GM23248 (cell line): ENCODE measurements around the gene VWA8. TPM values are rescaled to one million over a fixed set of nuclear protein-coding genes. Genes with fewer than 3 reads are reported as not detected.

Experiments used
- DNase-seq: peaks from one replicate; pipeline ENCODE4 v3.0.0-alpha.2; 2015
- H2AFZ ChIP-seq: fragments of 200-600 bp; sonication (generic); 2 replicates; pipeline ENCODE4 v1.6.1; 2016; ENCODE audit warnings: antibody characterized with exemption
- H3F3A ChIP-seq: fragments of 200-600 bp; sonication (generic); 2 replicates; pipeline ENCODE4 v1.6.1; 2016; ENCODE audit warnings: mild to moderate bottlenecking, antibody characterized with exemption, mixed run types; ENCODE audit not compliant: insufficient read depth
- H3K27ac ChIP-seq: fragments of 200-600 bp; sonication (generic); 2 replicates; pipeline ENCODE4 v1.5.1; 2016; ENCODE audit warnings: mild to moderate bottlenecking
- H3K27me3 ChIP-seq: fragments of 200-600 bp; sonication (generic); replicated peaks from 2 replicates; pipeline ENCODE4 v1.6.1; 2016; ENCODE audit warnings: mild to moderate bottlenecking; ENCODE audit not compliant: insufficient read depth
- H3K36me3 ChIP-seq: fragments of 200-600 bp; sonication (generic); 2 replicates; pipeline ENCODE4 v1.6.1; 2016; ENCODE audit warnings: low read depth, mild to moderate bottlenecking
- H3K4me1 ChIP-seq: fragments of 200-600 bp; sonication (generic); 2 replicates; pipeline ENCODE4 v1.6.1; 2016; ENCODE audit warnings: mild to moderate bottlenecking; ENCODE audit not compliant: insufficient read depth
- H3K4me2 ChIP-seq: fragments of 200-600 bp; sonication (generic); one replicate; pipeline ENCODE4 v1.6.1; 2016; ENCODE audit warnings: mild to moderate bottlenecking; ENCODE audit not compliant: unreplicated experiment
- H3K4me3 ChIP-seq: fragments of 200-600 bp; sonication (generic); 2 replicates; pipeline ENCODE4 v1.5.1; 2016; ENCODE audit warnings: mild to moderate bottlenecking
- H3K79me2 ChIP-seq: fragments of 200-600 bp; sonication (generic); 2 replicates; pipeline ENCODE4 v1.6.1; 2016; ENCODE audit warnings: mild to moderate bottlenecking; ENCODE audit not compliant: insufficient read depth
- H3K9ac ChIP-seq: fragments of 200-600 bp; sonication (generic); 2 replicates; pipeline ENCODE4 v1.6.1; 2016; ENCODE audit warnings: mild to moderate bottlenecking
- H3K9me2 ChIP-seq: fragments of 200-600 bp; sonication (generic); 2 replicates; pipeline ENCODE4 v1.6.1; 2016; ENCODE audit warnings: mixed run types, mild to moderate bottlenecking, moderate library complexity; ENCODE audit not compliant: insufficient read depth
- H3K9me3 ChIP-seq: fragments of 200-600 bp; sonication (generic); one replicate; pipeline ENCODE4 v1.6.1; 2017; ENCODE audit warnings: low read depth
- H4K20me1 ChIP-seq: fragments of 200-600 bp; sonication (generic); 2 replicates; pipeline ENCODE4 v1.6.0; 2016; ENCODE audit not compliant: insufficient read depth
- EZH2 ChIP-seq: fragments of 200-600 bp; sonication (generic); IDR thresholded peaks from 2 replicates; pipeline ENCODE4 v1.6.1; 2018; ENCODE audit warnings: antibody characterized with exemption, mild to moderate bottlenecking; ENCODE audit not compliant: insufficient read depth, poor library complexity, severe bottlenecking
- EZH2phosphoT487 ChIP-seq: fragments of 200-600 bp; sonication (generic); IDR thresholded peaks from 2 replicates; pipeline ENCODE4 v1.6.1; 2018; ENCODE audit warnings: antibody characterized with exemption, moderate library complexity, mild to moderate bottlenecking, low read depth; ENCODE audit not compliant: insufficient read depth
- WGBS, 2 experiments: methylation state at CpG; one replicate each; pipeline ENCODE4 v1.1.6; 2015 to 2017; ENCODE audit warnings: low lambda C conversion rate in 2 of 2, low coverage in 1 of 2; ENCODE audit errors: missing lambda C conversion rate in 2 of 2; 5-methylcytosine and 5-hydroxymethylcytosine counted together
- in situ Hi-C: fragments of 300-500 bp; cut with MboI; formaldehyde crosslinking; loops from 2 replicates; pipeline ENCODE4 v1.15.0; 2020
- polyA plus RNA-seq: library from polyadenylated mRNA; unstranded; fragments of >200 nt; fragmentation: Nextera tagmentation; extraction: Ambion mirVana; gene quantifications from 2 replicates; pipeline ENCODE4 v1.2.1, GENCODE V29; 2016
- total RNA-seq: library from RNA; depleted of rRNA; stranded (reverse); fragments of >200 nt; shearing (Covaris generic); gene quantifications from 2 replicates; pipeline ENCODE4 v1.2.3, GENCODE V29; 2014

VWA8 gene
- total and polyA plus RNA-seq, 2 experiments from 2014 or later: 3.9 to 10.1 TPM

GRCh38 chr13:41568972-41569351, 391.9 kb downstream of the VWA8 start:
- 22 to 33% methylated on average over 3 of the region's 3 CpGs for WGBS, 2 experiments
- Histone ChIP-seq H3K9me2 (no peaks in the 10 kb centered on the region), H3K79me2 (no peaks in the 10 kb centered on the region), H3K9ac (no peak overlapping the region), H3K9me3 (no peaks in the 10 kb centered on the region), H3K27ac (no peak overlapping the region), H4K20me1 (no peaks in the 10 kb centered on the region), H3K27me3 (no peaks in the 10 kb centered on the region), H3K36me3 (no peaks in the 10 kb centered on the region), H3K4me1 (peaks cover 34% of the 10 kb centered on the region), H3K4me2 (peak overlapping the region; percentile 6), H3K4me3 (no peak overlapping the region), H3F3A (peaks cover 24% of the 10 kb centered on the region; the same call in 1 of the 2 replicates), H2AFZ (no peak overlapping the region)
- TF ChIP-seq EZH2phosphoT487 (no peak), EZH2 (no peak)
- in situ Hi-C loops: no loop called here
- peak; percentile 64 for DNase-seq

GRCh38 chr13:41568143-41568971, 392.6 kb downstream of the VWA8 start:
- Histone ChIP-seq H3K9me2 (no peaks in the 10 kb centered on the region), H3K9ac (no peak overlapping the region), H3K27me3 (no peaks in the 10 kb centered on the region), H3K4me1 (peaks cover 40% of the 10 kb centered on the region), H3K36me3 (no peaks in the 10 kb centered on the region), H3K4me3 (no peak overlapping the region), H3F3A (peaks cover 30% of the 10 kb centered on the region), H2AFZ (no peak overlapping the region), H4K20me1 (no peaks in the 10 kb centered on the region), H3K9me3 (no peaks in the 10 kb centered on the region), H3K79me2 (no peaks in the 10 kb centered on the region), H3K4me2 (peak overlapping the region; percentile 6), H3K27ac (no peak overlapping the region)
- in situ Hi-C loops: no loop called here
- WGBS, 2 experiments: 65 to 68% methylated on average over 9 of the region's 9 CpGs
- TF ChIP-seq EZH2 (no peak), EZH2phosphoT487 (no peak)
- no peak for DNase-seq

- Histone ChIP-seq H2AFZ (no peak overlapping the region), H3K79me2 (no peaks in the 10 kb centered on the region)
These were observed 393.5 kb downstream of the VWA8 start for GRCh38 chr13:41567363-41567762.

GRCh38 chr13:41565846-41566245, 395.1 kb downstream of the VWA8 start:
- Histone ChIP-seq H3K4me2 (peak overlapping the region; percentile 1), H3F3A (peaks cover 55% of the 10 kb centered on the region), H3K4me1 (peaks cover 65% of the 10 kb centered on the region), H3K79me2 (no peaks in the 10 kb centered on the region), H3K36me3 (no peaks in the 10 kb centered on the region), H3K9me3 (no peaks in the 10 kb centered on the region), H3K9ac (no peak overlapping the region), H3K27me3 (no peaks in the 10 kb centered on the region), H3K4me3 (no peak overlapping the region), H3K9me2 (no peaks in the 10 kb centered on the region), H3K27ac (no peak overlapping the region), H2AFZ (no peak overlapping the region), H4K20me1 (no peaks in the 10 kb centered on the region)
- in situ Hi-C loops: no loop called here
- no peak for TF ChIP-seq EZH2
- no peak for TF ChIP-seq EZH2phosphoT487
- no peak for DNase-seq
- 96 to 98% methylated on average over 6 of the region's 6 CpGs for WGBS, 2 experiments

More at GRCh38 chr13:41567363-41567762, 393.5 kb downstream of the VWA8 start:
- Histone ChIP-seq H3K4me2 (no peak overlapping the region), H3K9me3 (no peaks in the 10 kb centered on the region), H3K4me1 (peaks cover 50% of the 10 kb centered on the region), H3K36me3 (no peaks in the 10 kb centered on the region), H3K9ac (no peak overlapping the region), H3K27me3 (no peaks in the 10 kb centered on the region), H4K20me1 (no peaks in the 10 kb centered on the region), H3K9me2 (no peaks in the 10 kb centered on the region), H3K4me3 (no peak overlapping the region), H3K27ac (no peak overlapping the region), H3F3A (peaks cover 40% of the 10 kb centered on the region)
- in situ Hi-C loops: no loop called here
- 84 to 87% methylated on average over 2 of the region's 2 CpGs for WGBS, 2 experiments
- no peak for DNase-seq
- no peak for TF ChIP-seq EZH2phosphoT487
- TF ChIP-seq EZH2: no peak
